MM.1S (cell line): ENCODE results near the gene SENP6.

Source experiments
- CTCF ChIP-seq: fragments of 300-600 bp; sonication (generic); IDR thresholded peaks from 2 replicates; pipeline ENCODE4 v1.5.1; 2016; ENCODE audit warnings: antibody characterized with exemption, low read length, mixed read lengths
- EZH2 ChIP-seq: fragments of 300-600 bp; sonication (generic); optimal IDR thresholded peaks from 2 replicates; pipeline ENCODE3; 2017; ENCODE audit warnings: low read depth, mild to moderate bottlenecking, antibody characterized with exemption, low read length, mixed read lengths
- EZH2phosphoT487 ChIP-seq: fragments of 300-600 bp; sonication (generic); IDR thresholded peaks from 2 replicates; pipeline ENCODE4 v1.6.1; 2018; ENCODE audit warnings: antibody characterized with exemption, low read length

DNA sequence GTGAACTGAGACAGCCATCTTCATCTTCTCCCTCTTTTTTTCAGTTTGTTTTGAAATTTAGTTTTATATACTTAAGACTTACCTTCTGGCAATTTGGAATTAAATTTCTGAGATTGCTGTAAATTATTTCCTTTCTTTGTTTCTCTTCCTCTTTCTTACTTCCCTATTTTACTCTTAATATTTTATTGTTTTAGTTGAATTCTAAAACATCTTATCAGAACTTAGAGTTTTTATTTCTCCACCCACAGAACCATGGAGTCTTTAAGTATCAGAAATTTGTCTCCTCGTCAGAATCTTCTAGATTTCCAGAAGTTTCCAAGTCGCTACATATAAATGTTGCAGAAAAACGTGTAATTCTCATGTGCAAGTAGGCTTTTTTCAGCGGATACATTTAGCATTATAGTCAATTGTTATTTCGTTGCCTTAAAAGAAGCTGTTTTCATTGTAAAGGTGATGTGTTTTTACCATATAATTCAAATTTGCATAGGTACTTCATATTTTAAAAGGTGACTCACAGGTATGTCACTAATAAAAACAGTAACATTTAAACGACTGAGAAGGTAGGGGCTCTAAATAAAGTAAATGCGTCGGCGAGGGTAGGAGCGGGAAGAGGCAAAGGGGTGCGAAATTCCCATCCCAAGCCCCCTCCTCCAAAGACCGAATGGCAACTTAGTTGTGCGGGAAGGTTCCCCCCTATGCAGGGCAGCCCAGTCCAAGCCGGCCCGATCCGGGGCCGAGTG, 146.5 kb downstream of the SENP6 start:
- TF ChIP-seq EZH2 = no peak
- no peak for TF ChIP-seq CTCF
- TF ChIP-seq EZH2phosphoT487 = no peak
